Panc1 (cell line): Measurements from ENCODE around the gene YBEY. TPM values are rescaled to one million over a fixed set of nuclear protein-coding genes. Genes with fewer than 3 reads are reported as not detected.

Experiments
- ATAC-seq: fragments of 200-7000 bp; cut with Tn5 transposase; 2 replicates; pipeline ENCODE4 v1.9.1; 2020; ENCODE audit warnings: mild to moderate bottlenecking, moderate library complexity
- BruUV-seq: library from RNA; stranded (reverse); fragments of 400-500 nt; replicated peaks from 2 replicates; lab custom pipeline; 2021; lab: Mats Ljungman, UMichigan
- CTCF ChIA-PET: fragments of 300-600 bp; sonication (Branson Sonifier 250); formaldehyde crosslinking; loops from one replicate; lab custom pipeline; 2022; ENCODE audit warnings: antibody characterized with exemption; lab: Charles Lee
- POLR2A ChIA-PET: fragments of 300-600 bp; sonication (Branson Sonifier 250); formaldehyde crosslinking; loops from one replicate; lab custom pipeline; 2022; ENCODE audit warnings: antibody characterized with exemption; lab: Charles Lee
- DNase-seq: peaks from one replicate; pipeline ENCODE4 v3.0.0-alpha.2; 2010; ENCODE audit warnings: low read depth, low spot score
- H3K27ac ChIP-seq: 2 replicates; pipeline ENCODE4 v1.5.1; 2011; ENCODE audit warnings: mild to moderate bottlenecking, low read length, inconsistent platforms
- H3K27me3 ChIP-seq: fragments of 200-500 bp; sonication (Bioruptor generic); 2 replicates; pipeline ENCODE4 v1.6.0; 2014; ENCODE audit warnings: low read length, inconsistent platforms; ENCODE audit not compliant: control insufficient read depth, insufficient read depth
- H3K36me3 ChIP-seq: fragments of 200-500 bp; sonication (Bioruptor generic); 2 replicates; pipeline ENCODE4 v1.5.1; 2014; ENCODE audit warnings: inconsistent platforms, mild to moderate bottlenecking, low read length, moderate library complexity; ENCODE audit not compliant: control insufficient read depth, insufficient read depth
- H3K4me1 ChIP-seq: 2 replicates; pipeline ENCODE4 v1.5.1; 2011; ENCODE audit warnings: inconsistent platforms, mild to moderate bottlenecking, low read length, moderate library complexity; ENCODE audit not compliant: control insufficient read depth, insufficient read depth
- H3K4me3 ChIP-seq, 2 experiments: 2 replicates each; pipeline ENCODE4 v1.5.1; 2011 to 2012; ENCODE audit warnings: low read depth in 2 of 2, low read length in 2 of 2, mild to moderate bottlenecking in 2 of 2, inconsistent platforms in 1 of 2, moderate library complexity in 1 of 2
- H3K9me3 ChIP-seq: fragments of 200-500 bp; sonication (Bioruptor generic); 2 replicates; pipeline ENCODE4 v1.5.1; 2014; ENCODE audit warnings: low read depth, mild to moderate bottlenecking, inconsistent platforms, low read length, moderate library complexity; ENCODE audit not compliant: control insufficient read depth, insufficient read depth
- CTCF ChIP-seq: fragments of 450-650 bp; IDR thresholded peaks from 2 replicates; pipeline ENCODE4 v1.5.1; 2017; ENCODE audit warnings: mild to moderate bottlenecking
- POLR2AphosphoS5 ChIP-seq: IDR thresholded peaks from 2 replicates; pipeline ENCODE4 v1.6.1; 2012; ENCODE audit warnings: mild to moderate bottlenecking, low read depth, low read length, moderate library complexity
- REST ChIP-seq, 2 experiments: IDR thresholded peaks; 2 replicates each; pipeline ENCODE4 v1.6.1; 2011 to 2012; ENCODE audit warnings: low read depth in 2 of 2, control low read depth in 1 of 2, low read length in 1 of 2, mild to moderate bottlenecking in 1 of 2, moderate library complexity in 1 of 2; ENCODE audit not compliant: insufficient read depth in 1 of 2
- SIN3A ChIP-seq: IDR thresholded peaks from 2 replicates; pipeline ENCODE4 v1.6.1; 2012; ENCODE audit warnings: low read depth, mild to moderate bottlenecking, low read length, moderate library complexity, borderline replicate concordance; ENCODE audit not compliant: insufficient read depth
- TCF7L2 ChIP-seq: IDR thresholded peaks from 2 replicates; pipeline ENCODE4 v1.6.1; 2011; ENCODE audit warnings: mild to moderate bottlenecking, low read depth, low read length, inconsistent platforms
- in situ Hi-C: cut with HindIII; loops from 2 replicates; pipeline ENCODE4 v1.10.0; 2016; ENCODE audit warnings: low sequenced_read_pairs, low pct_unique_long_range_greater_than_20kb
- intact Hi-C: fragments of 100-400 bp; cut with micrococcal nuclease; formaldehyde crosslinking; loops from one replicate; pipeline ENCODE4 v1.10.0; 2022; ENCODE audit not compliant: unreplicated experiment
- total RNA-seq: library from RNA; stranded (reverse); gene quantifications from one replicate; pipeline ENCODE4 v1.2.1, GENCODE V29; 2021; ENCODE audit not compliant: unreplicated experiment

YBEY gene
- total RNA-seq, 1 experiment from 2014 or later, result 10.7 TPM

- intact Hi-C loops (no loop called here), in situ Hi-C loops (no loop called here)
- no TSS peak for BruUV-seq
- ChIA-PET POLR2A (no interaction called here), CTCF (no interaction called here)
- no peaks in the 10 kb centered on the region for H3K9me3 ChIP-seq
- H3K36me3 ChIP-seq, result no peaks in the 10 kb centered on the region
- no peak for DNase-seq
- ATAC-seq, result no peak
- H3K4me1 ChIP-seq, result no peaks in the 10 kb centered on the region
- no peak for TF ChIP-seq REST (IDR thresholded peaks at IDR 0.05; ENCODE audit: insufficient read depth in 1 of 2, low read depth in 2 of 2, low read length in 1 of 2)
- no peak for TF ChIP-seq TCF7L2
- TF ChIP-seq POLR2AphosphoS5, result no peak
- no peak for TF ChIP-seq CTCF
- TF ChIP-seq SIN3A, result no peak
- H3K4me3 ChIP-seq, result no peak overlapping the region
- H3K27me3 ChIP-seq, result no peaks in the 10 kb centered on the region
- no peak overlapping the region for H3K27ac ChIP-seq
Measured at GRCh38 chr21:46304955-46305354, 18.8 kb downstream of the YBEY start.

GRCh38 chr21:46307625-46308024, 21.5 kb downstream of the YBEY start:
- TF ChIP-seq POLR2AphosphoS5 (no peak), SIN3A (no peak), TCF7L2 (no peak), REST (IDR thresholded peaks at IDR 0.05; ENCODE audit: insufficient read depth in 1 of 2, low read depth in 2 of 2, low read length in 1 of 2) (no peak), CTCF (no peak)
- BruUV-seq, result no TSS peak
- Histone ChIP-seq H3K9me3 (no peaks in the 10 kb centered on the region), H3K27ac (no peak overlapping the region), H3K4me3 (no peak overlapping the region), H3K36me3 (no peaks in the 10 kb centered on the region), H3K27me3 (no peaks in the 10 kb centered on the region), H3K4me1 (no peaks in the 10 kb centered on the region)
- ATAC-seq, result no peak
- POLR2A ChIA-PET, result no interaction called here
- no peak for DNase-seq
- CTCF ChIA-PET, result no interaction called here
- in situ Hi-C loops (no loop called here), intact Hi-C loops (no loop called here)
